HG02885 (cell line): Measurements from ENCODE around the gene KATNB1.
"Not testable (repeated sequence)": the region's sequence is repeated elsewhere in the genome, so short reads cannot be mapped to it uniquely, and the experiment has no call there.

ENCODE experiments used
- ATAC-seq: cut with Tn5 transposase; IDR thresholded peaks from one replicate; pipeline ENCODE4 v1.9.1; 2021; ENCODE audit warnings: mild to moderate bottlenecking; ENCODE audit not compliant: unreplicated experiment, poor library complexity

Gene KATNB1

GRCh38 chr16:57724531-57724930, 11.0 kb upstream of the KATNB1 start:
- no peak for ATAC-seq

DNA sequence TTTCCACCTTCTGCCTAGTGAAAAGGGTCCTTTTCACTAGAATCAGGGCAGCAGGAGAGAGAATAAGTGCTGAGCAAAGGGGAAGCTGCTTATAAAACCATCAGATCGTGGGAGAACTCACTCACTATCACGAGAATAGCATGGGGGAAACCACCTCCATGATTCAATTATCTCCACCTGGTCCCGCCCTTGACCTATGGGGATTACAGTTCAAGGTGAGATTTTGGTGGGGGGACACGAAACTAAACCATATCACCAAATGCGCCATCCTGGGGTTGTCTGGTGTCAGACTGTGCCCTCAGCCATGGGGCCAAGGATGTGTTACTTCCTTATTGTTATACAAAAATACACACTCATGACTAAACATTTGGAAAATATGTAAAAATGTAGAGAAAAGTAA, 10.4 kb upstream of the KATNB1 start:
- no peak for ATAC-seq

DNA sequence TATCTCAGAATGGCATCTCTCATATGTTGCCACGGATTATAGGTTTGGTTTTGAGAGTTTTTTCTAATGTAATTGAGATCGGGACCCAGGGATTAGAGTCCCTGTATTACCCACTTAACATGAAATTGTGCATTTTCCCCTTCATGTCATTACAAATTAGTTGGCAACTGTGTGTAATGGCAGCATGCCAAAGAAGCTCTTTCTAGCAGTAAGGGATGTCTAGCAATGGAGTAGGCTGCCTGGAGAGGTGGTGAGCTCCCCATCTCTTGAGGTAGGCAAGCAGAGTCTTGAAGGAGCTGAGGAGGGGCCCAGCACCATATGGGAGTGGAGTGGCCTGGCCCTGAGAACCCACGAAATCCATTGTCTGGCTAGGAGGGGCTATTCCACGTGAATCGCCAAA, 10.0 kb upstream of the KATNB1 start:
- ATAC-seq = no peak

- no peak for ATAC-seq
These were observed 9.6 kb upstream of the KATNB1 start for GRCh38 chr16:57725976-57726375.

DNA sequence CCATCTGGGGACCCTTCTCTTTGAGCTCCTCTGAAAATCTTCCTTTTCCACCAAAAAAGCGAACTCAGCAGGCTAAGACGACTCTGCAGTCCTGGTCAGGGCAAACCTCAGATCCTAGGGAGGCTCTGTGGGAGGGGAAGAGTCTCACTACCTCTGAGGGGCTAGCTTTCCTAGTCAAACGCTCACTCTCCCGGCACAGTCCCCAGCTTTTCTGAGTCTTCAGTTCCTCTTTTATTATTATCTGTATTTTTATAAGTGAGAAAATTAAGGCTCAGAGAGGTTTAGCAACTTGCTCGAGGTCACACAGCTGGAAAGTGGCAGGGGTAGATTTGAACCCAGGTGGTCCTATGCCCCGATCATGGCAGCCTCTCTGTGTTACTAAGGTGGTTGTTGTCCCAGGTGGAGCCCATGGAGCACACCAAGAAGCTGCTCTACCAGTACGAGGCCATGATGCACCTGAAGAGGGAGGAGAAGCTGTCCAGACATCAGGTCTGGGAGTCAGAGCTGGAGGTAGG, 9.1 kb upstream of the KATNB1 start:
- ATAC-seq = no peak

DNA sequence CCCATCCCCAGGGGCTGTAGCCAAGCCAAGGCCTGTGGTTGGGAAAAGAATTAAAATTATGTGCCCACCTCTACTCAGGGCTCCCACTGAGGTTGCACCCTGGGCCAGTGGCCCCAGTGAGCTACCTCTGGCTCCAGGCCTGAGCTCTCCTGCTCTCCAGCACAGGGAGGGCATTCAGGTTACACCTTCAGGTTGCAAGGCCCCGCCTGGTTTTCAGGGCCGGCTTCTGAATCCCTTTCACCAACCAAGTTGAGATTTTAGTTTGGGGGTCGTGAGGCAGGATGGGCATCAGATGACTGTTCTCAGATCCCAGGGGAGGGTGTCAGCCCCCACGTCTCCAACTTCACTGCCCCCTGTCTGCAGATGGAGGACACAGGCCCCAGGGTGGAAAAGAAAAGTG, 8.0 kb upstream of the KATNB1 start:
- no peak for ATAC-seq

DNA sequence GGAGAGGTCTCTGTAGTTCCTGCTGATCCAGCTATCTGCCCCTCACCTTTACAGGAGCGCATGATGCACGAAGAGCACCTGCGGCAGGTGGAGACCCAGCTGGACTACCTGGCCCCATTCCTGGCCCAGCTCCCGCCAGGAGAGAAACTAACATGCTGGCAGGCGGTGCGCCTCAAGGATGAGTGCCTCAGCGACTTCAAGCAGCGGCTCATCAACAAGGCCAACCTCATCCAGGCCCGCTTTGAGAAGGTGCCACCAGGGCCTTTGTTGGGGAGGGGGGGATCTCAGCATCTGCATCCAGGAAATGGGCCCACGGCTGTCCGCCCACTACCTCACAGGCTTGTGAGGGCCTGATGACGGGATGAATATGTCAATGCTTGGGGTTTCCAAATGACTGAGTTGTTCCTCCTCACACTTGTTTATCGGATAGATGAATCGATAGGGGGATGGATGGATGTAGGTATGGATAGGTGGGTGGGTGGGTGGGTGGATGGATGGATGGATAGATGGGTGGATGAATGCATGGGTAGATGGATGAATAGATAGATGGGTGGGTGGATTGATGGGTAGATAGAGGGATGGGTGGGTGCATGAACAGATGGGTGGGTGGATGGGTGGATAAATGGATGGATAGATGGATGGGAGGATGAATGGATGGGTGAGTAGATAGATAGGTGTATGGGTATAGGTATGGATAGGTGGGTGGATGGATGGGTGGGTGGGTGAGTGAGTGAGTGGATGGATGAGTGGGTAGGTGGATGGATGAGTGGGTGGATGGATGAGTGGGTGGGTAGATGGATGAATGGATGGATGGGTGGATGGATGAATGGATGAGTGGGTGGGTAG, 7.0 kb upstream of the KATNB1 start:
- no peak for ATAC-seq

DNA sequence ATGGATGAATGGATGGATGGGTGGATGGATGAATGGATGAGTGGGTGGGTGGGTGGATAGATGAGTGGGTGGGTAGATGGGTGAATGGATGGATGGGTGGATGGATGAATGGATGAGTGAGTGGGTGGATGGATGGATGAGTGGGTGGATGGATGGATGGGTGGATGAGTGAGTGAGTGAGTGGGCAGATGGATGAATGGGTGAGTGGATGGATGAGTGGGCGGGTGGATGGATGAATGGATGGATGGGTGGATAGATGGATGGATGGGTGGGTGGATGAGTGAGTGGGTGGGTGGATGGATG, 6.4 kb upstream of the KATNB1 start:
- ATAC-seq = no peak

GRCh38 chr16:57729852-57730251, 5.7 kb upstream of the KATNB1 start:
- not testable (repeated sequence) for ATAC-seq

DNA sequence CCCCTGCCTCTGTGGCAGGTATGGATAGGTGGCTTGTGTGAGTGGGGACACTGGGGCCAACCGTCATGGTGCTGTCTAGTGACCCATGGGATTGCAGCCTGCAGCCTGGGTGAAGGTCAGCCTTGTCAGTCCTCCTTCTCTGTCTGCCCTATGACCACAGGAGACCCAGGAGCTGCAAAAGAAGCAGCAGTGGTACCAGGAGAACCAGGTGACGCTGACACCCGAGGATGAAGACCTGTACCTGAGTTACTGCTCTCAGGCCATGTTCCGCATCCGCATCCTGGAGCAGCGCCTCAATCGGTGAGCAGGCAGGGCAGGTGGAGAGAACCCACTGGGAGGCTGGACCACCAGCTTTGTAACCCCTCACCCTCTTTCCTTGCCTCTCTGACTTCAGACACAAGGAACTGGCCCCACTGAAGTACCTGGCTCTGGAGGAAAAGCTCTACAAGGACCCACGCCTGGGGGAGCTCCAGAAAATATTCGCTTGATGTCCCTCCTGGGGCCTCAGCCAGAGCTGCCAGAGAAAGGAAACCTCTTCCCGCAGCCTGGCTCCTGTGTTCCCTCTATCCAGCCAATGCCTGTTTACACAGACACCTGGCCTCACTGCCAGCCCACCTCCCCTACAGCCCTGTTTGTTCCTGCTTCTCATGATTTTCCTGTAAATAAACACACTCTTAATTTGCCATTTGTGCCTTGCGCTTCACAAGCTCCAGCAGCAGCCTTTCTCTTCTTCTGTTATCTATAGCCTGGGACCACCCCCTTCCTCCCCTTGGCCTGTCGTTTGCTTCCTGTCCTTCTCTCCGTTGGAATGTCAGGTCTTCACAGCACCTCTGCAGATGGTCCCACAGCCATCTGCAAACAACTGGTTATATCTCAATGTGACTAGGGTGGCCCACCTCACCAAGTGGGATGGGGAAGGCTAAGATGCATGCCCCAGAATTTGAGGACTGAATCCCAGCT, 4.5 kb upstream of the KATNB1 start:
- ATAC-seq = no peak

- no peak for ATAC-seq
These were observed 3.5 kb upstream of the KATNB1 start for GRCh38 chr16:57732037-57732436.

- no peak for ATAC-seq
These were observed 2.9 kb upstream of the KATNB1 start for GRCh38 chr16:57732714-57733113.

GRCh38 chr16:57734308-57734924, 1.2 kb upstream of the KATNB1 start:
- ATAC-seq = no peak

- peak; percentile 91 for ATAC-seq
These were observed 430 bp upstream of the KATNB1 start for GRCh38 chr16:57734925-57735754.

- no peak for ATAC-seq
These were observed 1.1 kb downstream of the KATNB1 start for GRCh38 chr16:57736419-57737351.

DNA sequence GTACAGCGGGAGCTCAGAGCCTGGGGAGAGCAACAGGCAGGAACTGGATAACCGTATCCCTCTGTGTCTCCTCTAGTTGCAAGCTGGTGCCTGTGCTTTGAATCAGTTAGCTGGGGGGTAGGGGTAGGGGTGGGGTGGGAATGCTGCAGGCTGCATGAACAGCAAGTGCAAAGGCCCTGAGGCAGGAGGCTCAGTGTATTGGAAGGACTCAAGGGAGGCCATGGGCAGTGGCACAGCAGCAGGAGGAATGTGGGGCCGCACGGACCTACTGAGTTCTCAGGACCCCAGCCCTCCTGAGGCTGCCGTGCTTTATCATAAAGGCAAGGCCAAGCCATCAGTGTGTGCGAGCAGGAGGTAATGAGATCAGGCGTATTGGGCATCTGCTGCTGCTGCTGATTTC, 3.3 kb downstream of the KATNB1 start:
- no peak for ATAC-seq

GRCh38 chr16:57739756-57740422, 4.3 kb downstream of the KATNB1 start:
- ATAC-seq = no peak

DNA sequence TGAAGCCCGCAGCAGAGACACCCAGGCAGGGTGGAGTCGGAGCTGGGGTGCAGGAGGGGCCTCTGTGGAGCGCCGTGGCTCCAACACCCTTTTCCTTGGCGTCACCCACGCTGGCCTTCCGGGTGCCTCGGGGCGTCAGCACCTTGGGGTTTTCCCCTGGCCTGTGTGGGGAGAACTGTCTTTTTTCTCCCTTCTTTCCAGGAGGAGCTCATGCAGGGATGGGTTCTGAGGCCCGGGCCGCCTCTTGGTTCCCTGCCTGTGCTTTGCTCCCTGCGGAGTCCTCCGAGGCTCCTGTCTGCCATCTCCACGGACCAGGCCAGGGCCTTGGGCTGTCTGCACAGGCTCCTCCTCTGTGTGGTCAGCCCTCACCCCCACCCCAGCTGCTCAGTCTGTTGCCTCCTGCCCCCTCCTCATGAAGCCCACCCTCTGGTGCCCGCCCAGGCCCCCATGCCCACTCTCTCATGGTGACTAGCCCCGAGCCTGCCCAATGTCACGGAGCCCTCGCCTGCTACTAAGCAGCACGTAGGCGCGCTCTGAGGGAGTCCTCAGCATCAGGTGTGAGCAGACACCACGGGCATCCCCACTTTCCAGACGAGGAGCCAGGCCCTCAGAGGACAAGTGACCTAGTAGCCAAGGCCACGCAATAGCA, 5.0 kb downstream of the KATNB1 start:
- no peak for ATAC-seq
